Mucosa of rectum (tissue), 2 donors: ENCODE measurements around the gene ANO10.

Experiments
- H3K27ac ChIP-seq, 2 donors: one replicate each; pipeline ENCODE4 v1.7.0; 2013; ENCODE audit warnings: inconsistent platforms in 2 of 2, low read depth in 2 of 2, low read length in 2 of 2
- H3K27me3 ChIP-seq, 2 donors: one replicate each; pipeline ENCODE4 v1.7.0; 2013; ENCODE audit warnings: low read length in 2 of 2; ENCODE audit not compliant: control insufficient read depth in 2 of 2, insufficient read depth in 2 of 2
- H3K36me3 ChIP-seq, 2 donors: one replicate each; pipeline ENCODE4 v1.7.0; 2013; ENCODE audit warnings: low read length in 2 of 2; ENCODE audit not compliant: control insufficient read depth in 2 of 2, insufficient read depth in 2 of 2
- H3K4me1 ChIP-seq, 2 donors: one replicate each; pipeline ENCODE4 v1.7.0; 2013; ENCODE audit warnings: low read length in 2 of 2, mild to moderate bottlenecking in 1 of 2; ENCODE audit not compliant: control insufficient read depth in 2 of 2, insufficient read depth in 2 of 2
- H3K4me3 ChIP-seq, 2 donors: one replicate each; pipeline ENCODE4 v1.7.0; 2013; ENCODE audit warnings: low read length in 2 of 2
- H3K9ac ChIP-seq, 2 donors: one replicate each; pipeline ENCODE4 v1.7.0; 2013; ENCODE audit warnings: low read length in 2 of 2, low read depth in 1 of 2, mild to moderate bottlenecking in 1 of 2
- H3K9me3 ChIP-seq, 2 donors: one replicate each; pipeline ENCODE4 v1.7.0; 2013; ENCODE audit warnings: low read length in 2 of 2; ENCODE audit not compliant: control insufficient read depth in 2 of 2
- donor health status: healthy.
- donor health status: Normal muscosa, but diverticular disease.

ANO10 gene

GRCh38 chr3:43629257-43629656 lies 7.4 kb upstream of the ANO10 start:
- no peak overlapping the region for H3K4me3 ChIP-seq
- H3K9me3 ChIP-seq: no peaks in the 10 kb centered on the region
- no peak overlapping the region for H3K27ac ChIP-seq
- no peaks in the 10 kb centered on the region for H3K27me3 ChIP-seq
- H3K9ac ChIP-seq: no peak overlapping the region
- no peaks in the 10 kb centered on the region for H3K4me1 ChIP-seq
- H3K36me3 ChIP-seq: no peaks in the 10 kb centered on the region

GRCh38 chr3:43627360-43627759 lies 5.5 kb upstream of the ANO10 start:
- no peak overlapping the region for H3K4me3 ChIP-seq
- no peaks in the 10 kb centered on the region for H3K27me3 ChIP-seq
- H3K4me1 ChIP-seq: peaks cover 0 to 4% of the 10 kb centered on the region in 2 donors
- no peaks in the 10 kb centered on the region for H3K36me3 ChIP-seq
- H3K9ac ChIP-seq: no peak overlapping the region
- no peaks in the 10 kb centered on the region for H3K9me3 ChIP-seq
- no peak overlapping the region for H3K27ac ChIP-seq

GRCh38 chr3:43624619-43625305 lies 3.0 kb upstream of the ANO10 start:
- no peaks in the 10 kb centered on the region for H3K36me3 ChIP-seq
- no peaks in the 10 kb centered on the region for H3K9me3 ChIP-seq
- no peak overlapping the region for H3K27ac ChIP-seq

GRCh38 chr3:43620831-43621655 lies 768 bp downstream of the ANO10 start:
- H3K36me3 ChIP-seq: no peaks in the 10 kb centered on the region
- H3K27me3 ChIP-seq: no peaks in the 10 kb centered on the region
- peak overlapping the region; percentile 83 to 89 for H3K4me3 ChIP-seq
- H3K4me1 ChIP-seq: peaks cover 0 to 14% of the 10 kb centered on the region in 2 donors
- peak overlapping the region; percentile 83 to 91 for H3K27ac ChIP-seq
- no peaks in the 10 kb centered on the region for H3K9me3 ChIP-seq
- H3K9ac ChIP-seq: peak overlapping the region; percentile 71 to 98

More at GRCh38 chr3:43624619-43625305, 3.0 kb upstream of the ANO10 start:
- peaks cover 0 to 12% of the 10 kb centered on the region in 2 donors for H3K4me1 ChIP-seq
- H3K4me3 ChIP-seq: no peak overlapping the region
- H3K27me3 ChIP-seq: no peaks in the 10 kb centered on the region
- no peak overlapping the region for H3K9ac ChIP-seq

- Histone ChIP-seq H3K9ac (no peak overlapping the region), H3K27me3 (no peaks in the 10 kb centered on the region), H3K4me1 (peaks cover 0 to 14% of the 10 kb centered on the region in 2 donors), H3K27ac (no peak overlapping the region), H3K36me3 (no peaks in the 10 kb centered on the region), H3K9me3 (no peaks in the 10 kb centered on the region), H3K4me3 (no peak overlapping the region)
Observed at GRCh38 chr3:43619588-43619987, 2.2 kb downstream of the ANO10 start.

- Histone ChIP-seq H3K9ac (no peak overlapping the region), H3K27me3 (no peaks in the 10 kb centered on the region), H3K27ac (no peak overlapping the region), H3K4me1 (peaks cover 3 to 20% of the 10 kb centered on the region in 2 donors), H3K9me3 (no peaks in the 10 kb centered on the region), H3K36me3 (no peaks in the 10 kb centered on the region), H3K4me3 (no peak overlapping the region)
Observed at GRCh38 chr3:43618142-43618541, 3.7 kb downstream of the ANO10 start.

GRCh38 chr3:43616034-43616433 lies 5.8 kb downstream of the ANO10 start:
- no peak overlapping the region for H3K4me3 ChIP-seq
- H3K36me3 ChIP-seq: no peaks in the 10 kb centered on the region
- no peaks in the 10 kb centered on the region for H3K27me3 ChIP-seq
- no peak overlapping the region for H3K9ac ChIP-seq
- no peaks in the 10 kb centered on the region for H3K9me3 ChIP-seq
- H3K27ac ChIP-seq: no peak overlapping the region
- H3K4me1 ChIP-seq: peaks cover 5 to 27% of the 10 kb centered on the region in 2 donors

GRCh38 chr3:43615133-43615532 lies 6.7 kb downstream of the ANO10 start:
- Histone ChIP-seq H3K9me3 (no peaks in the 10 kb centered on the region), H3K4me1 (peaks cover 8 to 25% of the 10 kb centered on the region in 2 donors), H3K27me3 (no peaks in the 10 kb centered on the region), H3K36me3 (no peaks in the 10 kb centered on the region), H3K27ac (no peak overlapping the region), H3K9ac (no peak overlapping the region), H3K4me3 (no peak overlapping the region)

GRCh38 chr3:43613976-43614375 lies 7.8 kb downstream of the ANO10 start:
- H3K27me3 ChIP-seq: no peaks in the 10 kb centered on the region
- H3K4me3 ChIP-seq: no peak overlapping the region
- H3K36me3 ChIP-seq: no peaks in the 10 kb centered on the region
- no peak overlapping the region for H3K9ac ChIP-seq
- peak overlapping the region; percentile 60 for H3K27ac ChIP-seq
- peaks cover 8 to 21% of the 10 kb centered on the region in 2 donors for H3K4me1 ChIP-seq
- no peaks in the 10 kb centered on the region for H3K9me3 ChIP-seq

- H3K4me1 ChIP-seq: peaks cover 8 to 21% of the 10 kb centered on the region in 2 donors
- H3K27me3 ChIP-seq: no peaks in the 10 kb centered on the region
- no peaks in the 10 kb centered on the region for H3K36me3 ChIP-seq
- peak overlapping the region in 1 of 2 donors; percentile 11 for H3K4me3 ChIP-seq
- H3K9ac ChIP-seq: no peak overlapping the region
- peak overlapping the region; percentile 60 to 65 for H3K27ac ChIP-seq
- H3K9me3 ChIP-seq: no peaks in the 10 kb centered on the region
Observed at GRCh38 chr3:43612419-43612818, 9.4 kb downstream of the ANO10 start.
